GM11168 (cell line): ENCODE results near the gene MECP2.

Experiments
- in situ Hi-C: fragments of 300-500 bp; cut with MboI; formaldehyde crosslinking; loops from one replicate; pipeline ENCODE4 v1.12.0; 2022; ENCODE audit warnings: low sequenced_read_pairs; ENCODE audit not compliant: unreplicated experiment

The MECP2 gene

GRCh38 chrX:154116426-154117211 lies 19.1 kb upstream of the MECP2 start:
- in situ Hi-C loops = no loop called here

- in situ Hi-C loops = no loop called here
Measured at GRCh38 chrX:154115750-154116149, 18.2 kb upstream of the MECP2 start.

- in situ Hi-C loops = no loop called here
Measured at GRCh38 chrX:154115071-154115470, 17.6 kb upstream of the MECP2 start.

GRCh38 chrX:154114652-154115051 lies 17.1 kb upstream of the MECP2 start:
- in situ Hi-C loops = no loop called here

- in situ Hi-C loops = no loop called here
Measured at GRCh38 chrX:154113729-154114128, 16.2 kb upstream of the MECP2 start.

- in situ Hi-C loops = no loop called here
Measured at GRCh38 chrX:154098551-154098950, 1.0 kb upstream of the MECP2 start.

- in situ Hi-C loops = no loop called here
Measured at GRCh38 chrX:154097003-154097588, 421 bp downstream of the MECP2 start.

GRCh38 chrX:154096140-154097002 lies 1.1 kb downstream of the MECP2 start:
- in situ Hi-C loops = no loop called here

GRCh38 chrX:154094833-154095232 lies 2.7 kb downstream of the MECP2 start:
- in situ Hi-C loops = no loop called here

- in situ Hi-C loops = no loop called here
Measured at GRCh38 chrX:154093965-154094364, 3.6 kb downstream of the MECP2 start.

GRCh38 chrX:154092371-154092770 lies 5.1 kb downstream of the MECP2 start:
- in situ Hi-C loops = no loop called here

- in situ Hi-C loops = no loop called here
Measured at GRCh38 chrX:154091678-154092077, 5.8 kb downstream of the MECP2 start.

GRCh38 chrX:154090731-154091130 lies 6.8 kb downstream of the MECP2 start:
- in situ Hi-C loops = no loop called here

- in situ Hi-C loops = loop anchor here (10.0 kb wide), 1 partner anchor 50 kb away; no protein-coding TSS in a partner anchor
Measured at GRCh38 chrX:154084449-154085300, 12.8 kb downstream of the MECP2 start.

- in situ Hi-C loops = loop anchor here (10.0 kb wide), 1 partner anchor 48 kb away; no protein-coding TSS in a partner anchor
Measured at GRCh38 chrX:154083126-154083517, 14.4 kb downstream of the MECP2 start.

- in situ Hi-C loops = loop anchor here (10.0 kb wide), 1 partner anchor 48 kb away; no protein-coding TSS in a partner anchor
Measured at GRCh38 chrX:154082396-154083125, 15.0 kb downstream of the MECP2 start.

GRCh38 chrX:154077101-154077500 lies 20.4 kb downstream of the MECP2 start:
- in situ Hi-C loops = no loop called here

GRCh38 chrX:154074199-154074598 lies 23.3 kb downstream of the MECP2 start:
- in situ Hi-C loops = no loop called here

GRCh38 chrX:154072192-154072591 lies 25.3 kb downstream of the MECP2 start:
- in situ Hi-C loops = no loop called here
